ENCODE results near the gene NNT.
"Not testable (repeated sequence)": the region's sequence is repeated elsewhere in the genome, so short reads cannot be mapped to it uniquely, and the experiment has no call there.

The NNT gene

GRCh38 chr5:43631182-43631910 lies 28.4 kb downstream of the NNT start:
- DNase-seq, result peak; percentile 70 to 91 (median 78)

- no peak for DNase-seq
Observed at GRCh38 chr5:43634621-43635020, 31.6 kb downstream of the NNT start.

DNA sequence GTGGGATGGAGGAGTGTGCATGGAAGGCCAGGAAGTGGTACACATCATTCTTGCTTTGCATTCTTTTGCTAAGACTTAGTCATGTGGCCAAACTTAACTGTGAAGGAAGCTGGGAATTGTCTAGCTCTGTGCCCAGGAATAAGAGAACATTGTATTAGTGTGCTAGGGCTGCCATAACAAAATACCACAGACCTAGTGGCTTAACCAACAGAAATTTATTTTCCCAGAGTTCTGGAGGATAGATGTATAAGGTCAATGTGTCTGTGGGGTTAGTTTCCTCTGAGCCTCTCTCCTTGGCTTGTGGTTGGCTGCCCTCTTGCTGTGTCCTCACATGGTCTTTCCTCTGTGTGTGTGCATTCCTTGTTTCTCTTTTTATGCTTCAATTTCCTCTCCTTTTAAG lies 32.4 kb downstream of the NNT start:
- no peak for DNase-seq

DNA sequence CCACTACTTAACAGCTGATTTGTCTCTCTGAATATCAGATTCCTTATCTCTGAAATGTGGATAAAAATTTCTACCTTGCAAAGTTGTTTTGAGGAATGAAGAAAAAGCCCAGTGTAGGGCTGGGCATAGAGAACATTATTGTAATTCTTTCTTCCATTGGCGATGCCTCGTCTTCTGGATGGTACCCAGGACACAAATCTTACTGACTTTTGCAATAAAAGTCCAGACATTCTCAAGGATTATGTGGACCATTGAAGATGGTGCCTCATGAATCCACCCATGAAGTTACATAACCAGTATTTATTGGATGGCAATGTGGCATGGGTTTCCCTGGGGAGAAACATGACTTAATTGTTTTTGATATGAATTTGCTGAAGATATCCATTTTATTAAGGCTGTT lies 33.1 kb downstream of the NNT start:
- no peak for DNase-seq

DNA sequence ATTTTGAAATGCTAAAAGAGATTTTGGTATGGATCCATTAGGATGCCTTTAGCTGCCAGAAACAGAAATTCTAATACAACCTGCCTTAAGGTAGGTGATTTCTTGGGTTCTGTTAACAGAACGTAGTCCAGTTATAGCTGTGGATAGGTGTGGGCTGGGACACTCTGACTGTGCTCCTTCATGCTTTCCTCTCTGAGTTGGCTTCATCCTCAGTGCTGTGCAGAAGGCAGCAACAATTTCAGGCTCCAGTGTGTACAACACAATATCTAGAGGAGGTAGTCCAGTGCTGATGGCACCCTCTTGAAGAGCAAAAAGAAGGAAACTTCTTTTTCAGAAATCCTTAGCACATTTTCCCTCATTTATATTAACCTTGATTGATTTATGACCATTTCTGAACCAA lies 34.4 kb downstream of the NNT start:
- no peak for DNase-seq

DNA sequence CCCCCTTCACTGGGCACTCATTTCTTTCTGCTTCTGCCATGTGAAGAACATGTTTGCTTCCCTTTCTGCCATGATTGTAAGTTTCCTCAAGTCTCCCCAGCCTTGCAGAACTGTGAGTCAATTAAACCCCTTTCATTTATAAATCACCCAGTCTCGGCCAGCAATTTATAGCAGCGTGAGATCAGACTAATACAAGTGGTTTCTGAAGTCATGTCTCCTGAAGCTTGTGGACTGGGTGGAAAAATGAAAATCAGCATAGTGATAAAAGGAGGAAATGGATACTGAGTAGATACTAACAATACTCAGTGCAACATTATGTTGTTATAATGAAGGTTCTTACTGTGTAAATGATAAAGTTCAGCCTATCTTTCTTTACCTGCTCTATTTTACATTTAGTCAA lies 35.1 kb downstream of the NNT start:
- peak; percentile 7 to 41 (median 12) for DNase-seq

GRCh38 chr5:43638546-43638945 lies 35.6 kb downstream of the NNT start:
- no peak for DNase-seq

DNA sequence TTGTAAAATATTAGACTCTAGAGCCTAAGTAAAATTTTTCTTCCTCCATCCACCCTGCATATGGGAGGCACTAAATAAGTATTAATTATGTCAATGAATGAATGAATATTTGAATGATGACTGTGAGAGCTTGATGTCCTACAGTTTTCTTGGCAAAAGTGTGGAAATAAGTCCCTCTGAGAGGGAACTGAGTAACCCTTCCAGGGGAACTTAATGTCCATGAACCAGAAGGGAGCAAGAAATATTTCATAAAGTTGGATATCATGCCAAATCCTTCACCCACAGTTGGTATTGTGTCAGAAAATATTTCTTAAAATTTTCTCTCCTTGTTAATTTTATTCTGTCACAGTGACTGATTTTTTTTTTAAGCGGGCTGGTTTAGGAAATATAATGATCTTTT lies 36.6 kb downstream of the NNT start:
- DNase-seq, result peak in 1 of 4 experiments; percentile 8

GRCh38 chr5:43642428-43642827 lies 39.4 kb downstream of the NNT start:
- DNase-seq, result no peak

DNA sequence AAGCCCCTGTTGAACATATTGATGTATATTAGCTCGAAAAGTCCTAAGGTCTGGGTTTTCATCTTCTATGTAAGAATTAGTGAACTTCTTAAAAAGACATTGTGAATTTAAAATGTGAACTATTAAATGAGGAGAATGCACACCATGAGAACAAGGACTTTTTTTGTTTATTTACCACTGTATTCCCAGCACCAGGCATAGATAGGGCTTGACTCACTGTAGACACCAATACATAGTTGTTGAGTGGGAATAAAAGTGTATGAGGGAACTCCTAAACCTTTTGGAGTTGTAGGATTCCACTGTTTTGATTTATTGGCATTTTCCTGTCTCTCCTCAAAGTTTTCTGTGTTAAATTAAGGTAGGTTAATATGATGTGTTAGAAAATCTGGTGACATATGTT lies 40.3 kb downstream of the NNT start:
- no peak for DNase-seq

- DNase-seq, result no peak
Observed at GRCh38 chr5:43643750-43644149, 40.8 kb downstream of the NNT start.

- DNase-seq, result no peak
Observed at GRCh38 chr5:43646992-43647391, 44.0 kb downstream of the NNT start.

DNA sequence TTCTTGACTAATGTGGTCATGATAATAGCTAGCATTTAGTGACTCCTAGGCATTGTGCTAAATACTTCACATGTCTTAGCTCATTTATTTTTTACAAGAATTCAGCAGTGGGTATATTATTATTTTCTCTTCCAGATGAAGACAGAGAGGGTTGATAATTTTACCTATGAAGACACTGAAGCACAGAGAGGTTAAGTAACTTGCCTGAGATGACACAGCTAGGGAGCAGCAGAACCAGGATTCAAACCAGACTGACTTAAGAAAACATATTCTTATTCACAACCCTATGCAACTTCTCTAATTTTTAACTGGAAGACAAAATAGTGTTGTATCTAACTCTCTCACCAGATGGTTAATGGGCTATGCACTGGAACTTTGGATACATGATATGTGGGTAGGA lies 44.8 kb downstream of the NNT start:
- DNase-seq, result no peak

- DNase-seq, result no peak
Observed at GRCh38 chr5:43648499-43649124, 45.6 kb downstream of the NNT start.

- no peak for DNase-seq
Observed at GRCh38 chr5:43649256-43649655, 46.3 kb downstream of the NNT start.

DNA sequence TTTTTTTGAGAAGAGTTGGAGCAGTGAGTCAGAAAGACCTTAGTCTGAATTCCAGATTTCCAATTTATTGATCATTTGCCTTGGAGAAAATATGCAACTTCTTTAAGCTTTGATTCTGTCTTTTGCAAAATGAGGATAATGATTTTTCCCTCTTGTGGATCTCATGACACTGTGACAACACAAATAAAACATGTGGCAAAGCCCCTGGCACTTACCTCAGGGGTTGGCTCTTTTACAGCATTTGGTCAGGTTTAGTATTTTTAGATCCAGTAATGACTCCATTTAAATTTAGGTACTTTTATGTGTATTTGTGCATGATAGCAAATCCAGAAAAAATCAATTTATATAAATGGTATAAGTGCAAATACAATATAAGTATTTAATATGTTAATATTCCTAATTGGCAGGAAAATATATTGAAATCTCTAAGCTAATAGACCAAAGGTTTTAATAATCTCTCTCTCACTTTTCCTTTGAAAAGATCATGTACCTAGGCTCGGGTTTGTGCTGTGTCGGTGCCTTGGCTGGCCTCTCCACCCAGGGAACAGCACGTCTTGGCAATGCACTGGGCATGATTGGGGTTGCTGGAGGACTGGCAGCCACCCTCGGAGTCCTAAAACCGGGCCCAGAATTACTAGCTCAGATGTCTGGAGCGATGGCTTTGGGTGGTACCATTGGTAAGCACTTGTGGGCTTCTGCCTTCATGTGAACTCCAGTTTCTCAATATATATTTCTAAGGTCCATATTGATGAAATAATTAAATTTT lies 49.7 kb downstream of the NNT start:
- no peak for DNase-seq

GRCh38 chr5:43658509-43658908 lies 55.5 kb downstream of the NNT start:
- DNase-seq, result no peak

GRCh38 chr5:43659075-43659474 lies 56.1 kb downstream of the NNT start:
- no peak for DNase-seq

DNA sequence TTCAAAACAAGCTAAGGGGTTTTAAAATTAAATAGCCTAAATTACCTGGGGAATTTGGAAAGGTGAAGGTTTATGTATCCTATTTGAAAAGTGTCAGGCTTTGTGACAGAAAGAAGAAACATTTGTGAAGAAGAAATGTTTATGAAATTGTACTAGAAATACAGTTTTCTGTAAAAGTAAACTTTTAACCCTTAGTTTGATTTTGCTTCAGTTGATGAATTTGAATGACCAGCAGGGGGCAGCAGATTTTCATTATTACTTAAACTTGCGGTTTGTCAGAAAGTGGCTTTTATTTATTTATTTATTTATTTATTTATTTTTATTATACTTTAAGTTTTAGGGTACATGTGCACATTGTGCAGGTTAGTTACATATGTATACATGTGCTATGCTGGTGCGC lies 58.1 kb downstream of the NNT start:
- peak; percentile 26 to 49 (median 44) for DNase-seq

DNA sequence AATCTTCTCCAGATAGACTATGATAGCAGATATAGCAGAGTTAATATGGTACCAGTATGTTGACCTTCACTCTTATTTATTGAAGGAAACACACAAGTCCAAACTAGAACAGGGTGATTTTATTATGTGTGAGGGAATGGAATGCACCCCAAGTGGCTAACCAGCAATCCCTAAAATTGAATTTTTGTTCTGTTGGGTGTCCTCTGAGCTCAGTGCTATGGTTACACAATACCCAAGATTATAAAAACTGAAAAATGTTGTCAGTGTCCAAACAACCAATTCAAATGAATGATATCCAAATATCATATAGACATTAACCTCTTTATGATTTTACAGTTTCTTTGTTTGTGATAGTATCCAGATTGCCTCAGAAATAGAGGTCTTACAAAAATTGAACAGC lies 60.9 kb downstream of the NNT start:
- no peak for DNase-seq

GRCh38 chr5:43664501-43665040 lies 61.6 kb downstream of the NNT start:
- no peak for DNase-seq

DNA sequence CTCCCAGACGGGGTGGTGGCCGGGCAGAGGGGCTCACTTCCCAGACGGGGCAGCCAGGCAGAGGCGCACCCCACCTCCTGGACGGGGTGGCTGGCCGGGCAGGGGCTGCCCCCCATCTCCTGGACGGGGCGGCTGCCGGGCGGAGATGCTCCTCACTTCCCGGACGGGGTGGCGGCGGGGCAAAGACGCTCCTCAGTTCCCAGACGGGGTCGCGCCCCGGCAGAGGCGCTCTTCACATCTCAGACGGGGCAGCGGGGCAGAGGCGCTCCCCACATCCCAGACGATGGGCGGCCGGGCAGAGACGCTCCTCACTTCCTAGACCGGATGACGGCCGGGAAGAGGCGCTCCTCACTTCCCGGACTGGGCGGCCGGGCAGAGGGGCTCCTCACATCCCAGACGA lies 62.8 kb downstream of the NNT start:
- not testable (repeated sequence) for DNase-seq

DNA sequence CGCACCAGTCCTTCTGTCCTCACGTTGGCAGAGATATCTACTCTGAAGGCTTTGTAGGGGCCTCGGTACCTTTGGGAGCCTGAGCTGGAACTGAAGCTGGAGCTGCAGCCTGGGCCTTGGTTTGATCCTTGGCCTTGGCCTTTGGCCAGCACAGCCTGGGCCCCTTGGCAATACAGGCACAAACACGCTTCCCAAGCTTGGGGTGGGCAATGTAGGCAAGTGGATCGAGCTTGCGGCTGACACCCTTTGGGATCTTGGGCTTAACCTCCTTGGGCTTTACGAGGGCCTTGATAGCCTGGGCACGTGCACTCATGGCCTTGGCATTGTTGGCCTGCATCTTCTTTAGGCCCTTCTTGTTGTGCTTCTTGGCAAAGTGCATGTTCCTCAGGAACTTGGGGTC lies 63.7 kb downstream of the NNT start:
- DNase-seq, result not testable (repeated sequence)

DNA sequence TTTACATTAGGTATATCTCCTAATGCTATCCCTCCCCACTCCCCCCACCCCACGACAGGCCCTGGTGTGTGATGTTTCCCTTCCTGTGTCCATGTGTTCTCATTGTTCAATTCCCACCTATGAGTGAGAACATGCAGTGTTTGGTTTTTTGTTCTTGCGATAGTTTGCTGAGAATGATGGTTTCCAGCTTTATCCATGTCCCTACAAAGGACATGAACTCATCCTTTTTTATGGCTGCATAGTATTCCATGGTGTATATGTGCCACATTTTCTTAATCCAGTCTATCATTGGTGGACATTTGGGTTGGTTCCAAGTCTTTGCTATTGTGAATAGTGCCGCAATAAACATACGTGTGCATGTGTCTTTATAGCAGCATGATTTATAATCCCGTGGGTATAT lies 64.4 kb downstream of the NNT start:
- not testable (repeated sequence) for DNase-seq
